Endodermal cell (in vitro differentiated cells): ENCODE data around the gene PCBP3. TPM values are rescaled to one million over a fixed set of nuclear protein-coding genes. Genes with fewer than 3 reads are reported as not detected.
"Not testable (repeated sequence)": the region's sequence is repeated elsewhere in the genome, so short reads cannot be mapped to it uniquely, and the experiment has no call there.

Source experiments
- DNase-seq: peaks from one replicate; pipeline ENCODE4 v3.0.0-alpha.2; 2017
- H3K27ac ChIP-seq: 2 replicates; pipeline ENCODE4 v1.5.1; 2013; ENCODE audit warnings: mild to moderate bottlenecking, low read depth, low read length, moderate library complexity
- H3K27me3 ChIP-seq: 2 replicates; pipeline ENCODE4 v1.6.1; 2013; ENCODE audit warnings: mild to moderate bottlenecking, low read length, moderate library complexity; ENCODE audit not compliant: insufficient read depth, control insufficient read depth, poor library complexity, severe bottlenecking
- H3K36me3 ChIP-seq: 2 replicates; pipeline ENCODE4 v1.7.0; 2013; ENCODE audit warnings: mild to moderate bottlenecking, low read length, moderate library complexity; ENCODE audit not compliant: control insufficient read depth, insufficient read depth
- H3K4me1 ChIP-seq: one replicate; pipeline ENCODE4 v1.7.0; 2013; ENCODE audit warnings: low read length; ENCODE audit not compliant: control insufficient read depth, insufficient read depth
- H3K4me3 ChIP-seq: 2 replicates; pipeline ENCODE4 v1.5.1; 2013; ENCODE audit warnings: mild to moderate bottlenecking, low read length, moderate library complexity
- H3K9ac ChIP-seq: 2 replicates; pipeline ENCODE4 v1.6.1; 2013; ENCODE audit warnings: mild to moderate bottlenecking, low read length, moderate library complexity; ENCODE audit not compliant: poor library complexity, severe bottlenecking; ENCODE audit errors: extremely low read depth
- H3K9me3 ChIP-seq: 2 replicates; pipeline ENCODE4 v1.6.1; 2013; ENCODE audit warnings: mild to moderate bottlenecking, low read length, moderate library complexity; ENCODE audit not compliant: control insufficient read depth
- H3K27ac Mint-ChIP-seq: 2 replicates; pipeline ENCODE4 v1.8.0; 2020; ENCODE audit warnings: mixed read lengths
- H3K27me3 Mint-ChIP-seq: 2 replicates; pipeline ENCODE4 v1.8.0; 2021; ENCODE audit warnings: mild to moderate bottlenecking, mixed read lengths; ENCODE audit not compliant: insufficient read depth
- H3K36me3 Mint-ChIP-seq: 2 replicates; pipeline ENCODE4 v1.8.0; 2020; ENCODE audit warnings: low read depth, mixed read lengths
- H3K4me1 Mint-ChIP-seq: 2 replicates; pipeline ENCODE4 v1.8.0; 2020; ENCODE audit warnings: mixed read lengths
- H3K4me3 Mint-ChIP-seq: 2 replicates; pipeline ENCODE4 v1.8.0; 2020; ENCODE audit warnings: mild to moderate bottlenecking, moderate library complexity, mixed read lengths
- H3K9me3 Mint-ChIP-seq: 2 replicates; pipeline ENCODE4 v1.8.0; 2020; ENCODE audit warnings: mild to moderate bottlenecking, mixed read lengths
- CTCF ChIP-seq: fragments of 200-600 bp; sonication (generic); conservative IDR thresholded peaks from 2 replicates; pipeline ENCODE4 v1.5.0; 2021; ENCODE audit warnings: antibody characterized with exemption, mild to moderate bottlenecking
- WGBS, 2 experiments: methylation state at CpG; one replicate each; pipeline versions ENCODE4 v1.1.5 to v1.1.7; 2013; ENCODE audit warnings: missing lambda C conversion rate in 2 of 2, mixed read lengths in 1 of 2; ENCODE audit not compliant: insufficient coverage in 1 of 2, insufficient read length in 1 of 2; 5-methylcytosine and 5-hydroxymethylcytosine counted together
- total RNA-seq, 2 donors: library from RNA; stranded (reverse); fragmentation: NEBNext Ultra II Directional in 1 of 2; extraction: Animal tissue kit (Norgen Biotek cat#: 25700) in 1 of 2; gene quantifications; 2 replicates in 1 of 2; 3 replicates in 1 of 2; pipeline ENCODE4 v1.2.1, GENCODE V29; 2021

PCBP3 gene
- total RNA-seq, 2 donors from 2014 or later: 2.1 to 10.6 TPM

GRCh38 chr21:45651921-45652320 is 8.4 kb downstream of the PCBP3 start:
- no peak for DNase-seq
- 89% methylated on average over 2 of the region's 2 CpGs; no CpG with 5 or more reads in 1 of the 2 experiments for WGBS, 2 experiments
- Histone ChIP-seq H3K9ac (no peak overlapping the region), H3K36me3 (no peaks in the 10 kb centered on the region), H3K4me1 (no peaks in the 10 kb centered on the region), H3K9me3 (no peaks in the 10 kb centered on the region), H3K27ac (no peak overlapping the region), H3K27me3 (no peaks in the 10 kb centered on the region), H3K4me3 (no peak overlapping the region)
- Mint-ChIP-seq H3K27ac (no peak overlapping the region), H3K9me3 (peaks cover 11% of the 10 kb centered on the region), H3K36me3 (no peaks in the 10 kb centered on the region), H3K4me1 (no peaks in the 10 kb centered on the region), H3K4me3 (no peak overlapping the region), H3K27me3 (peaks cover 2% of the 10 kb centered on the region)
- no peak for TF ChIP-seq CTCF

DNA sequence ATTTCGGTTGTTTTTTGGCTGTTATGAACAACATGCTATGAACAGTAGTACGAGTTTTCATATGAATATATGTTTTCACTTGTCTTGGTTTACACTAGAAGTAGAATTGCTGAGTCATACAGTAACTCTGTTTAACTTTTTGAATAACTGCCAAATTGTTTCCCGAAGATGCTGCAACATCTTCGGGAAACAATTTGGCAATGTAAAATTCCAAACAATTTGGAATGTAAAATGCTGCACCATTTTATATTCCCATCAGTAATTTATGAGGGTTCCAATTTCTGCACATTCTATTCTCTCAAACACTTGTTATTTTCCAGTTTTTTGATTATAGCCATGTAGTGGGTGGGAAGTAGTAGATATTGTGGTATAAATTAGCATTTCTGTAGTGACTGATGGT is 11.6 kb downstream of the PCBP3 start:
- Histone ChIP-seq H3K36me3 (no peaks in the 10 kb centered on the region), H3K27ac (no peak overlapping the region), H3K4me1 (no peaks in the 10 kb centered on the region), H3K9me3 (no peaks in the 10 kb centered on the region), H3K9ac (no peak overlapping the region), H3K4me3 (no peak overlapping the region), H3K27me3 (no peaks in the 10 kb centered on the region)
- Mint-ChIP-seq H3K4me1 (no peaks in the 10 kb centered on the region), H3K4me3 (no peak overlapping the region), H3K27ac (no peak overlapping the region), H3K36me3 (no peaks in the 10 kb centered on the region), H3K9me3 (peaks cover 7% of the 10 kb centered on the region), H3K27me3 (no peaks in the 10 kb centered on the region)
- DNase-seq: no peak
- no peak for TF ChIP-seq CTCF
- WGBS, 2 experiments: 85 to 92% methylated on average over 4 of the region's 4 CpGs

DNA sequence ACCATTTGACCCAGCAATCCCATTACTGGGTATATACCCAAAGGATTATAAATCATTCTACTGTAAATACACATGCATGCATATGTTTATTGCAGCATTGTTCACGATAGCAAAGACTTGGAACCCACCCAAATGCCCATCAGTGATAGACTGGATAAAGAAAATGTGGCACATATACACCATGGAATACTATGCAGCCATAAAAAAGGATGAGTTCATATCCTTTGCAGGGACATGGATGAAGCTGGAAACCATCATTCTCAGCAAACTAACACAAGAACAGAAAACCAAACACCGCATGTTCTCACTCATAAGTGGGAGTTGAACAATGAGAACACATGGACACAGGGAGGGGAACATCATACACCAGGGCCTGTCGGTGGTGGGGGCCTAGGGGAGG is 12.6 kb downstream of the PCBP3 start:
- H3K36me3 ChIP-seq, H3K36me3 Mint-ChIP-seq, H3K27ac ChIP-seq, H3K4me1 Mint-ChIP-seq, H3K27ac Mint-ChIP-seq, H3K4me3 ChIP-seq, H3K9me3 Mint-ChIP-seq, H3K4me1 ChIP-seq, H3K27me3 ChIP-seq, H3K9me3 ChIP-seq, H3K9ac ChIP-seq, H3K27me3 Mint-ChIP-seq, H3K4me3 Mint-ChIP-seq, DNase-seq: not testable (repeated sequence)
- 100% methylated on average over 1 of the region's 3 CpGs for WGBS, 2 experiments

DNA sequence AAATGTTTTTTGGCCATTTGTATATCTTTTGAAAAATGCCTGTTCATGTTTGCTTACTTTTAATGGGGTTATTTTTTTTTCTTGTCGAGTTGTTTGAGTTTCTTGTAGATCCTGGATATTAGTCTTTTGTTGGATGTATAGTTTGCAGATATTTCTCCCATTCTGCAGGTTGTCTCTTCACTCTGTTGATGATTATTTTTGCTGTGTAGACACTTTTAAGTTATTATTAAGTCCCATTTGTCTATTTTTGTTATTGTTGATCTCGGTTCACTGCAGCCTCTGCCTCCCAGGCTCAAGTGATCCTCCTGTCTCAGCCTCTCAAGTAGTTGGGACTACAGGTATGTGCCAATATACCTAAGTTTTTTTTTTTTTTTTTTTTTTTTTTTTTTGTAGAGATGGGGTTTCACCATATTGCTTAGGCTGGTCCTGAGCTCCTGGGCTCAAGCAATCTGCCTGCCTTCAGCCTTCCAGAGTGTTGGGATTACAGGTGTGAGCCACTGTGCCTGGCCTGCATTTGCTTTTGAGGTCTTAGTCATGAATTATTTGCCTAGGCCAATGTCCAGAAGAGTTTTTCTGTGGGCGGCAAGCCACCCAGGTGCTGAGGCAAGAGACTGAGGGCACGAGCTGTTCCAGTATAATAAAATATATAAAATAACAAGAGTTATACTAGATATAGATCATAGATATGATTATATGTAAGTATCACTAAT is 18.5 kb downstream of the PCBP3 start:
- not testable (repeated sequence) for H3K36me3 Mint-ChIP-seq, H3K9ac ChIP-seq, H3K4me3 Mint-ChIP-seq, H3K27me3 ChIP-seq, DNase-seq, H3K4me1 ChIP-seq, H3K9me3 ChIP-seq, H3K27ac Mint-ChIP-seq, H3K4me3 ChIP-seq, H3K9me3 Mint-ChIP-seq, H3K27ac ChIP-seq, H3K36me3 ChIP-seq, H3K27me3 Mint-ChIP-seq, H3K4me1 Mint-ChIP-seq
- 91% methylated on average over 3 of the region's 4 CpGs; no CpG with 5 or more reads in 1 of the 2 experiments for WGBS, 2 experiments

DNA sequence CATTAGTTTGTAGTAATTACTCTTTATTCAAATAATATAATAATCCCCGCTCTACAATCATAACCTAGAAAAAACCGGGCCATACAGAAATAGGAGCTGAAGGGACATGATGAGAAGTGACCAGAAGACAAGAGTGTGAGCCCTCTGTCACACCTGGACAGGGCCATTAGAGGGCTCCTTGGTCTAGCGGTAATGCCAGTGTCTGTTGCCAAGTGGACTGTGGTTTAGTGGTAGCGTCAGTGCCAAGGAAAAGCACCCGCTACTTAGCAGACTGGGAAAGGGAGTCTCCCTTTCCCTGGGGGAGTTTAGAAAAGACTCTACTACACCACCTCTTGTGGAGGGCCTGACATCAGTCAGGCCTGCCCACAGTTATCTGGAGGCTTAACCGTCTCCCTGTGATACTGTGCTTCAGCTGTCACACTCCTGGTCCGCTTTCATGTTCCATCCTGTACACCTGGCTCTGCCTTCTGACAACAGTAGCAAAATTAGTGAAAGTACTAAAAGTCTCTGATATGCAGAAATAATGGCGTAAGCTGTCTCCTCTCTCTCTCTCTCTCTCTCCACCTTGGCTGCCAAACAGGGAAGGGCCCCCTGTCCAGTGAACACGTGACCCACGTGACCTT is 19.2 kb downstream of the PCBP3 start:
- H3K27me3 ChIP-seq: not testable (repeated sequence)

More for the DNA sequence above, 19.2 kb downstream of the PCBP3 start:
- H3K4me3 ChIP-seq, H3K36me3 ChIP-seq, H3K4me1 Mint-ChIP-seq, H3K27ac Mint-ChIP-seq, H3K36me3 Mint-ChIP-seq, H3K27me3 Mint-ChIP-seq, H3K4me3 Mint-ChIP-seq, DNase-seq, H3K9me3 Mint-ChIP-seq, H3K4me1 ChIP-seq, H3K27ac ChIP-seq, H3K9me3 ChIP-seq, H3K9ac ChIP-seq: not testable (repeated sequence)
- 81 to 93% methylated on average over 4 to 10 of the region's 10 CpGs for WGBS, 2 experiments
